Loucy (cell line): ENCODE results near the gene CCDC85B.

Experiments
- H2AFZ ChIP-seq: fragments of 200-600 bp; sonication (generic); 2 replicates; pipeline ENCODE4 v1.6.0; 2016; ENCODE audit warnings: antibody characterized with exemption, mild to moderate bottlenecking, low read length, moderate library complexity
- H3F3A ChIP-seq: fragments of 200-600 bp; 2 replicates; pipeline ENCODE4 v1.6.0; 2016; ENCODE audit warnings: antibody characterized with exemption, low read depth, mild to moderate bottlenecking
- H3K27me3 ChIP-seq: fragments of 200-600 bp; sonication (generic); 2 replicates; pipeline ENCODE4 v1.6.1; 2014; ENCODE audit warnings: low read length, mild to moderate bottlenecking; ENCODE audit not compliant: insufficient read depth, poor library complexity, severe bottlenecking
- H3K36me3 ChIP-seq: fragments of 200-600 bp; sonication (generic); 2 replicates; pipeline ENCODE4 v1.6.1; 2016; ENCODE audit warnings: low read length; ENCODE audit not compliant: insufficient read depth
- H3K4me1 ChIP-seq: fragments of 200-600 bp; sonication (generic); 2 replicates; pipeline ENCODE4 v1.5.1; 2014; ENCODE audit warnings: low read length, mild to moderate bottlenecking; ENCODE audit not compliant: insufficient read depth, poor library complexity, severe bottlenecking
- H3K4me2 ChIP-seq: fragments of 200-600 bp; sonication (generic); 2 replicates; pipeline ENCODE4 v1.6.0; 2014; ENCODE audit warnings: antibody characterized with exemption, low read length, low read depth, mild to moderate bottlenecking; ENCODE audit not compliant: poor library complexity, severe bottlenecking
- H3K4me3 ChIP-seq: fragments of 200-600 bp; sonication (generic); 2 replicates; pipeline ENCODE4 v1.5.1; 2014; ENCODE audit warnings: low read length, mild to moderate bottlenecking, mixed read lengths; ENCODE audit not compliant: poor library complexity, severe bottlenecking
- H3K79me2 ChIP-seq: fragments of 200-600 bp; sonication (generic); 2 replicates; pipeline ENCODE4 v1.6.1; 2014; ENCODE audit warnings: low read length; ENCODE audit not compliant: insufficient read depth
- H3K9ac ChIP-seq: fragments of 200-600 bp; sonication (generic); 2 replicates; pipeline ENCODE4 v1.6.0; 2014; ENCODE audit warnings: mild to moderate bottlenecking, low read depth, low read length, moderate library complexity; ENCODE audit not compliant: poor library complexity, severe bottlenecking
- H3K9me2 ChIP-seq: fragments of 200-600 bp; sonication (generic); replicated peaks from 2 replicates; pipeline ENCODE4 v1.6.1; 2016; ENCODE audit warnings: low read depth, low read length, mixed read lengths
- H3K9me3 ChIP-seq: fragments of 200-600 bp; sonication (generic); 2 replicates; pipeline ENCODE4 v1.6.1; 2014; ENCODE audit warnings: mild to moderate bottlenecking, antibody characterized with exemption, low read length, low read depth; ENCODE audit not compliant: insufficient read depth
- H4K20me1 ChIP-seq: fragments of 200-600 bp; sonication (generic); 2 replicates; pipeline ENCODE4 v1.6.0; 2014; ENCODE audit warnings: antibody characterized with exemption, low read length, mild to moderate bottlenecking; ENCODE audit not compliant: insufficient read depth, poor library complexity, severe bottlenecking
- CTCF ChIP-seq: fragments of 200-600 bp; sonication (generic); conservative IDR thresholded peaks from 2 replicates; pipeline ENCODE4 v1.5.1; 2014; ENCODE audit warnings: mild to moderate bottlenecking, antibody characterized with exemption, low read length
- EZH2phosphoT487 ChIP-seq: fragments of 200-600 bp; IDR thresholded peaks from 2 replicates; pipeline ENCODE4 v1.6.1; 2018; ENCODE audit warnings: antibody characterized with exemption, mild to moderate bottlenecking, moderate library complexity, borderline replicate concordance

The CCDC85B gene

GRCh38 chr11:65854161-65854592 lies 36.3 kb upstream of the CCDC85B start:
- no peak overlapping the region for H3K9ac ChIP-seq
- peaks cover 5% of the 10 kb centered on the region; the same call in 1 of the 2 replicates for H3K9me3 ChIP-seq
- H3K4me1 ChIP-seq, result peaks cover 30% of the 10 kb centered on the region
- H3K79me2 ChIP-seq, result peaks cover 66% of the 10 kb centered on the region
- H2AFZ ChIP-seq, result no peak overlapping the region
- TF ChIP-seq CTCF, result no peak
- no peak for TF ChIP-seq EZH2phosphoT487
- no peak overlapping the region for H3K4me3 ChIP-seq
- H4K20me1 ChIP-seq, result peaks cover 68% of the 10 kb centered on the region
- peaks cover 60% of the 10 kb centered on the region; the same call in 1 of the 2 replicates for H3K36me3 ChIP-seq
- no peaks in the 10 kb centered on the region for H3K9me2 ChIP-seq
- peaks cover 6% of the 10 kb centered on the region for H3K27me3 ChIP-seq
- peak overlapping the region; percentile 4 for H3K4me2 ChIP-seq
- H3F3A ChIP-seq, result 0 out of 2 replicates have a peak, but pooled peaks cover 7% of the 10 kb centered on the region

GRCh38 chr11:65854852-65855837 lies 35.3 kb upstream of the CCDC85B start:
- peaks cover 60% of the 10 kb centered on the region; the same call in 1 of the 2 replicates for H3K36me3 ChIP-seq
- H3K4me3 ChIP-seq, result peak overlapping the region; percentile 80
- H3K27me3 ChIP-seq, result peaks cover 6% of the 10 kb centered on the region
- no peaks in the 10 kb centered on the region for H3K9me2 ChIP-seq
- peaks cover 68% of the 10 kb centered on the region for H4K20me1 ChIP-seq
- H3K9ac ChIP-seq, result no peak overlapping the region
- H3K4me1 ChIP-seq, result peaks cover 35% of the 10 kb centered on the region
- H2AFZ ChIP-seq, result no peak overlapping the region
- 0 out of 2 replicates have a peak, but pooled peaks cover 7% of the 10 kb centered on the region for H3F3A ChIP-seq
- H3K79me2 ChIP-seq, result peaks cover 66% of the 10 kb centered on the region
- peaks cover 5% of the 10 kb centered on the region; the same call in 1 of the 2 replicates for H3K9me3 ChIP-seq
- H3K4me2 ChIP-seq, result peak overlapping the region; percentile 94
- no peak for TF ChIP-seq CTCF
- TF ChIP-seq EZH2phosphoT487, result no peak

GRCh38 chr11:65855927-65856363 lies 34.5 kb upstream of the CCDC85B start:
- Histone ChIP-seq H3K4me2 (peak overlapping the region; percentile 94), H3K27me3 (peaks cover 7% of the 10 kb centered on the region), H3K9me3 (peaks cover 5% of the 10 kb centered on the region; the same call in 1 of the 2 replicates), H3F3A (0 out of 2 replicates have a peak, but pooled peaks cover 7% of the 10 kb centered on the region), H3K9ac (peak overlapping the region; percentile 95), H3K9me2 (no peaks in the 10 kb centered on the region), H4K20me1 (peaks cover 66% of the 10 kb centered on the region), H3K4me1 (peaks cover 35% of the 10 kb centered on the region), H3K4me3 (peak overlapping the region; percentile 80), H3K36me3 (peaks cover 56% of the 10 kb centered on the region; the same call in 1 of the 2 replicates), H3K79me2 (peaks cover 70% of the 10 kb centered on the region), H2AFZ (no peak overlapping the region)
- TF ChIP-seq CTCF, result no peak
